ENCODE results near the gene CTNNA1. TPM values are rescaled to one million over a fixed set of nuclear protein-coding genes. Genes with fewer than 3 reads are reported as not detected.

The CTNNA1 gene
- total RNA-seq, 1 experiment from 2014 or later = 734 TPM

DNA sequence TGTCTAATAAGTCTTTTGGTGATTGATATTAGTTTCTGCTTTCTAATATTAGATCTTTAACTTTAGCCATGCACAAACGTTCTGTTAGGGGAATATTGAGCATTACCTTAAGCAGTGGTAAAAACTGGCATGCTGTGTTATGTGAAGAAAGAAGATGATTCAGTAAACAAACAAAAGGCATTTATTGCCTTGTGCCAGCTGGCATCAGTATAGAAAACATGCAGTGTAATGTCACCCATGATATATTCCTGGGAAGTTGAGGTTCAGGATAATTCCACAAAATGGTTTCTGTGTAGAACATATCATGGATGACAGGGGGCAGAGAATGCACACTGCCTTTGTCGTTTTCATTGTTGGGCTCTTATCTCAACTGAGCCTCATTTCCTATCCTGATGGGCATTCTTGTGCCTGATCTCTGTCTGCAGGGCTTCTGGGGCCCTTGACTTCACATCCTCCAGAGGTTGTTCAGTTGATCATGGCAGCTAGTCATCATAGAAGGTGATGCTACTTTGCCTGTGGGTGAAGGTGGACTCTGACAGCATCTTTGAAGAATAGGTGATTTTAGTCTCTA lies 97.7 kb downstream of the CTNNA1 start:
- H3K4me1 Mint-ChIP-seq (ENCODE audit: low read depth, unreplicated experiment) = peaks cover 50% of the 10 kb centered on the region
- no TSS peak for BruUV-seq (replicated peaks)
- no peaks in the 10 kb centered on the region for H3K9me3 Mint-ChIP-seq (ENCODE audit: low read depth, unreplicated experiment)
- H3K27ac Mint-ChIP-seq (ENCODE audit: unreplicated experiment) = no peak overlapping the region
- DNase-seq = no peak
- peaks cover 15% of the 10 kb centered on the region for H3K36me3 Mint-ChIP-seq (ENCODE audit: insufficient read depth, unreplicated experiment)
- intact Hi-C loops (cut with micrococcal nuclease; ENCODE audit: unreplicated experiment) = no loop called here
- TF ChIP-seq, protein P1, sequence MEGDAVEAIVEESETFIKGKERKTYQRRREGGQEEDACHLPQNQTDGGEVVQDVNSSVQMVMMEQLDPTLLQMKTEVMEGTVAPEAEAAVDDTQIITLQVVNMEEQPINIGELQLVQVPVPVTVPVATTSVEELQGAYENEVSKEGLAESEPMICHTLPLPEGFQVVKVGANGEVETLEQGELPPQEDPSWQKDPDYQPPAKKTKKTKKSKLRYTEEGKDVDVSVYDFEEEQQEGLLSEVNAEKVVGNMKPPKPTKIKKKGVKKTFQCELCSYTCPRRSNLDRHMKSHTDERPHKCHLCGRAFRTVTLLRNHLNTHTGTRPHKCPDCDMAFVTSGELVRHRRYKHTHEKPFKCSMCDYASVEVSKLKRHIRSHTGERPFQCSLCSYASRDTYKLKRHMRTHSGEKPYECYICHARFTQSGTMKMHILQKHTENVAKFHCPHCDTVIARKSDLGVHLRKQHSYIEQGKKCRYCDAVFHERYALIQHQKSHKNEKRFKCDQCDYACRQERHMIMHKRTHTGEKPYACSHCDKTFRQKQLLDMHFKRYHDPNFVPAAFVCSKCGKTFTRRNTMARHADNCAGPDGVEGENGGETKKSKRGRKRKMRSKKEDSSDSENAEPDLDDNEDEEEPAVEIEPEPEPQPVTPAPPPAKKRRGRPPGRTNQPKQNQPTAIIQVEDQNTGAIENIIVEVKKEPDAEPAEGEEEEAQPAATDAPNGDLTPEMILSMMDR (IDR thresholded peaks at IDR 0.05; ENCODE audit: unreplicated experiment) = no peak
- no peaks in the 10 kb centered on the region for H3K27me3 Mint-ChIP-seq (ENCODE audit: unreplicated experiment)
- H3K4me3 Mint-ChIP-seq (ENCODE audit: low read depth, unreplicated experiment) = no peak overlapping the region
- CTCF ChIA-PET = no interaction called here

DNA sequence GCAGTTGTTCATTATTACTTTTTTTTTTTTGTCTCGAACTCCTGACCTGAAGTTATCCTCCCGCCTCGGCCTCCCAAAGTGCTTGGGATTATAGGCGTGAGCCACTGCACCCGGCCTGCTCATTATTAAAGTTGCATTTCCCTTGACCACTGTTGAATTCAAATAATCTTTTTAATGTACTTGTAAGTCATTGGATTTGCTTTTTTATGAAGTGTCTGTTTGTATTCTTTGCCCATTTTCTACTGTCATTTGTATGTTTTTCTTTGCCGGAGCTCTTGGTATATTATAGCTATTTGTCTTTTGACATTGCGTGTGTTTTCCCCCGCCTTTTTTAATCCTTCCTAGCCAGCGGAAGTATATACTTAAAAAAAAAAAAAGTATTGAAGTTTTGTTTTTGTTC lies 99.9 kb downstream of the CTNNA1 start:
- H3K27ac Mint-ChIP-seq (ENCODE audit: unreplicated experiment) = no peak overlapping the region
- DNase-seq = no peak
- TF ChIP-seq, protein P1 (IDR thresholded peaks at IDR 0.05; ENCODE audit: unreplicated experiment) = no peak
- H3K27me3 Mint-ChIP-seq (ENCODE audit: unreplicated experiment) = no peaks in the 10 kb centered on the region
- intact Hi-C loops (cut with micrococcal nuclease; ENCODE audit: unreplicated experiment) = no loop called here
- CTCF ChIA-PET = no interaction called here
- peaks cover 48% of the 10 kb centered on the region for H3K4me1 Mint-ChIP-seq (ENCODE audit: low read depth, unreplicated experiment)
- H3K9me3 Mint-ChIP-seq (ENCODE audit: low read depth, unreplicated experiment) = no peaks in the 10 kb centered on the region
- H3K4me3 Mint-ChIP-seq (ENCODE audit: low read depth, unreplicated experiment) = no peak overlapping the region
- BruUV-seq (replicated peaks) = no TSS peak
- peaks cover 17% of the 10 kb centered on the region for H3K36me3 Mint-ChIP-seq (ENCODE audit: insufficient read depth, unreplicated experiment)

DNA sequence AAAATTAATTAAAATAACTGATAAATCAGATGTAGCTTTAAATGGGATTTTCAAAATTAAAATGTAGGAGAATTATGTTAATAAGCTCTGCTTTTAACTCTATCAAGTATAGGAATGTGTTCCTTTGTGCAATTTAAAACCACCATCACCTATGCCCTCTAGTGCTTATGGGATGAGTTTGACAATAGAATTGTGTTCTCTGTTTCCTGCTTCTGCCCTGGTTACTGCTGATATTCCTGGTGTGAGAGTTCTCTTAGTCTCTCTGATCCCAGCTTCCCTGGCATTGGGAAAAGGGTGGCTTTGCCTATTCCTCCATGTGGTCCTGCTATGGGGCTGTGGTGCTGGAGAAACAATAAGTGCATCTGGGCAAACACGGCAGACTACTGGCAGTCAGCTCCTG lies 113.8 kb downstream of the CTNNA1 start:
- TF ChIP-seq, protein P1 (IDR thresholded peaks at IDR 0.05; ENCODE audit: unreplicated experiment) = no peak
- Mint-ChIP-seq H3K9me3 (ENCODE audit: low read depth, unreplicated experiment) (no peaks in the 10 kb centered on the region), H3K4me1 (ENCODE audit: low read depth, unreplicated experiment) (peaks cover 33% of the 10 kb centered on the region), H3K27ac (ENCODE audit: unreplicated experiment) (no peak overlapping the region), H3K27me3 (ENCODE audit: unreplicated experiment) (no peaks in the 10 kb centered on the region), H3K4me3 (ENCODE audit: low read depth, unreplicated experiment) (no peak overlapping the region), H3K36me3 (ENCODE audit: insufficient read depth, unreplicated experiment) (peaks cover 40% of the 10 kb centered on the region)
- no peak for DNase-seq
- intact Hi-C loops (cut with micrococcal nuclease; ENCODE audit: unreplicated experiment) = no loop called here
- BruUV-seq (replicated peaks) = no TSS peak
- CTCF ChIA-PET = interaction anchor here (0.5 kb wide), 1 partner anchor 407 kb away, joined by 3 read pairs; no protein-coding TSS in a partner anchor

- no peaks in the 10 kb centered on the region for H3K9me3 Mint-ChIP-seq (ENCODE audit: low read depth, unreplicated experiment)
- H3K36me3 Mint-ChIP-seq (ENCODE audit: insufficient read depth, unreplicated experiment) = peaks cover 43% of the 10 kb centered on the region
- DNase-seq = no peak
- no TSS peak for BruUV-seq (replicated peaks)
- intact Hi-C loops (cut with micrococcal nuclease; ENCODE audit: unreplicated experiment) = no loop called here
- peaks cover 35% of the 10 kb centered on the region for H3K4me1 Mint-ChIP-seq (ENCODE audit: low read depth, unreplicated experiment)
- H3K27ac Mint-ChIP-seq (ENCODE audit: unreplicated experiment) = no peak overlapping the region
- no peaks in the 10 kb centered on the region for H3K27me3 Mint-ChIP-seq (ENCODE audit: unreplicated experiment)
- CTCF ChIA-PET = interaction anchor here (0.6 to 0.8 kb wide), 3 partner anchors 42 to 79 kb away, joined by 3 to 4 read pairs (median 3); no protein-coding TSS in a partner anchor
- H3K4me3 Mint-ChIP-seq (ENCODE audit: low read depth, unreplicated experiment) = no peak overlapping the region
- TF ChIP-seq, protein P1 (IDR thresholded peaks at IDR 0.05; ENCODE audit: unreplicated experiment) = no peak
Observed at GRCh38 chr5:138869038-138869437, 115.8 kb downstream of the CTNNA1 start.

Measured in Calu3 (cell line).